Omental fat pad (tissue), 4 donors: ENCODE results near the gene FANCI. TPM values are rescaled to one million over a fixed set of nuclear protein-coding genes. Genes with fewer than 3 reads are reported as not detected.

Source experiments
- ATAC-seq: fragments of 150-250 bp; one replicate; pipeline ENCODE4 v1.9.1; 2016; ENCODE audit warnings: mild to moderate bottlenecking, moderate library complexity; ENCODE audit not compliant: low FRiP score
- DNase-seq: peaks from one replicate; pipeline ENCODE4 v3.0.0-alpha.2; 2019; ENCODE audit warnings: low spot score
- CTCF ChIP-seq, 3 donors: fragments of 450-650 bp; IDR thresholded peaks; one replicate each; pipeline ENCODE4 v1.5.1; 2016 to 2017; ENCODE audit warnings: antibody characterized with exemption in 3 of 3, mild to moderate bottlenecking in 3 of 3, moderate library complexity in 2 of 3
- total RNA-seq, 4 donors: library from RNA; depleted of rRNA; stranded (reverse); fragments of >200 nt; gene quantifications; one replicate each; pipeline ENCODE4 v1.1.0, GENCODE V29; 2016

FANCI gene
- total RNA-seq, 4 donors from 2014 or later: 3.3 to 6.6 (median 4.2) TPM

GRCh38 chr15:89326316-89326715 is 82.5 kb downstream of the FANCI start:
- TF ChIP-seq CTCF (IDR thresholded peaks at IDR 0.05): no peak
- no peak for ATAC-seq
- no peak for DNase-seq

- ATAC-seq: no peak
- no peak for DNase-seq
- TF ChIP-seq CTCF (IDR thresholded peaks at IDR 0.05): no peak
These were observed 83.3 kb downstream of the FANCI start for GRCh38 chr15:89327113-89327512.

- no peak for TF ChIP-seq CTCF (IDR thresholded peaks at IDR 0.05)
- ATAC-seq (no peak), DNase-seq (no peak)
These were observed 84.8 kb downstream of the FANCI start for GRCh38 chr15:89328398-89329254.

GRCh38 chr15:89329329-89330084 is 85.7 kb downstream of the FANCI start:
- TF ChIP-seq CTCF (IDR thresholded peaks at IDR 0.05): no peak
- no peak for ATAC-seq
- no peak for DNase-seq

GRCh38 chr15:89330119-89330518 is 86.3 kb downstream of the FANCI start:
- no peak for DNase-seq
- ATAC-seq: no peak
- no peak for TF ChIP-seq CTCF (IDR thresholded peaks at IDR 0.05)

- DNase-seq (no peak), ATAC-seq (no peak)
- TF ChIP-seq CTCF (IDR thresholded peaks at IDR 0.05): no peak
These were observed 87.3 kb downstream of the FANCI start for GRCh38 chr15:89330881-89331595.
